Activated CD8-positive, alpha-beta memory T cell treated with anti-CD3 and anti-CD28 coated beads, Interleukin-2, amount 50 U/mL, for 1 hour (primary cell): ENCODE measurements around the gene CLIP2.
A peak's percentile ranks its signal among the peaks of the same experiment; 100 is the strongest.
"Not testable (repeated sequence)": the region's sequence is repeated elsewhere in the genome, so short reads cannot be mapped to it uniquely, and the experiment has no call there.

Experiments
- DNase-seq: peaks from one replicate; pipeline ENCODE4 v3.0.0-alpha.2; 2020; ENCODE audit errors: extremely low read depth

Gene CLIP2

GRCh38 chr7:74430961-74431466 is 141.8 kb downstream of the CLIP2 start:
- DNase-seq, result no peak

- not testable (repeated sequence) for DNase-seq
Observed at GRCh38 chr7:74437291-74437571, 148.0 kb downstream of the CLIP2 start.

GRCh38 chr7:74438327-74438726 is 149.1 kb downstream of the CLIP2 start:
- DNase-seq, result no peak

GRCh38 chr7:74439541-74439940 is 150.3 kb downstream of the CLIP2 start:
- DNase-seq, result no peak

GRCh38 chr7:74440143-74440542 is 150.9 kb downstream of the CLIP2 start:
- DNase-seq, result not testable (repeated sequence)

GRCh38 chr7:74441801-74442200 is 152.6 kb downstream of the CLIP2 start:
- DNase-seq, result no peak

- no peak for DNase-seq
Observed at GRCh38 chr7:74443543-74444247, 154.5 kb downstream of the CLIP2 start.

- no peak for DNase-seq
Observed at GRCh38 chr7:74449144-74449543, 159.9 kb downstream of the CLIP2 start.

GRCh38 chr7:74449809-74450397 is 160.7 kb downstream of the CLIP2 start:
- DNase-seq, result peak; percentile 25

- DNase-seq, result no peak
Observed at GRCh38 chr7:74452748-74453321, 163.6 kb downstream of the CLIP2 start.

GRCh38 chr7:74453322-74454011 is 164.3 kb downstream of the CLIP2 start, which contains the start of gene GTF2IRD1:
GTF2IRD1 (plus strand) TSS chr7:74453906; CDS start chr7:74508081, 54,175 bp downstream.
- no peak for DNase-seq

GRCh38 chr7:74454021-74454924 is 165.1 kb downstream of the CLIP2 start:
- no peak for DNase-seq

- DNase-seq, result no peak
Observed at GRCh38 chr7:74454925-74455288, 165.7 kb downstream of the CLIP2 start.

GRCh38 chr7:74455291-74455804 is 166.1 kb downstream of the CLIP2 start:
- no peak for DNase-seq
